ENCODE data around the gene C1QB.

DNA sequence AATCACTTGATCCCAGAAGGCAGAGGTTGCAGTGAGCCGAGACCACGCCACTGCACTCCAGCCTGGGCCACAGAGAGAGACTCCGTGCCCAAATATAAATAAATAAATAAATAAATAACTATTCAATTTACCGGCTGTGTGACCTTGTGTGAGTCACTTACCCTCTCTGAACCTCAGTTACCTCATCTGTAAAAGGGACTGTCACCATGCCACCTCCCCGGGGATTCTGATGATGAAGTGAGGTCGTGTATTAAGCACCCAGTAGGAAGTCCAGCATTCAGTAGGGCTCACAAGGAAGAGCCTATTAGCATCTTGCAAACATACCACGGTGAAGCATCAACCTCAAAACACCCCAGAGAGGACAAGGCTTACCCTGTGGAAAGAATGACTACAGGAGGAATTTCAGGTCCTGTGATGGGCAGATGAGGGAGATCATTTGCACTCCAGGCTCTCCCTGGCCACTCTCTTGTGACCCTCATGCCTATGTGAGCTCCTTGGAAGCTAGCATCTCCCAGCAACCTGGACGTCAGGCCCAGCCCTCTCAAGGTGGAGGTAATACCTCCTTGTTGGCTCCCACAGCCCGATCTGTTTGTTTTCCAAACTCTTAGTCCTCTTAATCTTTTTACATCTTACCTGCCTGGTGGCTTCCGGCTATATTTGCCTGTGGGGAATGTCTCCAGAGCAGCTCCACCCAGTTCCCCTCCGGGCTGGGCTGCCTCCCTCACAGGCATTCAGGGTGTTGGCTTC is 24.2 kb upstream of the C1QB start:
- TF ChIP-seq, protein P1, sequence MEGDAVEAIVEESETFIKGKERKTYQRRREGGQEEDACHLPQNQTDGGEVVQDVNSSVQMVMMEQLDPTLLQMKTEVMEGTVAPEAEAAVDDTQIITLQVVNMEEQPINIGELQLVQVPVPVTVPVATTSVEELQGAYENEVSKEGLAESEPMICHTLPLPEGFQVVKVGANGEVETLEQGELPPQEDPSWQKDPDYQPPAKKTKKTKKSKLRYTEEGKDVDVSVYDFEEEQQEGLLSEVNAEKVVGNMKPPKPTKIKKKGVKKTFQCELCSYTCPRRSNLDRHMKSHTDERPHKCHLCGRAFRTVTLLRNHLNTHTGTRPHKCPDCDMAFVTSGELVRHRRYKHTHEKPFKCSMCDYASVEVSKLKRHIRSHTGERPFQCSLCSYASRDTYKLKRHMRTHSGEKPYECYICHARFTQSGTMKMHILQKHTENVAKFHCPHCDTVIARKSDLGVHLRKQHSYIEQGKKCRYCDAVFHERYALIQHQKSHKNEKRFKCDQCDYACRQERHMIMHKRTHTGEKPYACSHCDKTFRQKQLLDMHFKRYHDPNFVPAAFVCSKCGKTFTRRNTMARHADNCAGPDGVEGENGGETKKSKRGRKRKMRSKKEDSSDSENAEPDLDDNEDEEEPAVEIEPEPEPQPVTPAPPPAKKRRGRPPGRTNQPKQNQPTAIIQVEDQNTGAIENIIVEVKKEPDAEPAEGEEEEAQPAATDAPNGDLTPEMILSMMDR (conservative IDR thresholded peaks at IDR 0.05; ENCODE audit: low read length): no peak
- TF ChIP-seq EZH2phosphoT487 (IDR thresholded peaks at IDR 0.05; ENCODE audit: borderline replicate concordance, low read depth, low read length): no peak

All from OCI-LY7 (cell line).